GM23338 (cell line): ENCODE data around the gene ABCA4. TPM values are rescaled to one million over a fixed set of nuclear protein-coding genes. Genes with fewer than 3 reads are reported as not detected.

Source experiments
- ATAC-seq: fragments of 200-7000 bp; cut with Tn5 transposase; 3 replicates; pipeline ENCODE4 v1.9.1; 2020
- DNase-seq: peaks from one replicate; pipeline ENCODE4 v3.0.0-alpha.2; 2015; ENCODE audit warnings: low spot score
- H2AFZ ChIP-seq: fragments of 200-600 bp; sonication (generic); 2 replicates; pipeline ENCODE4 v1.8.0; 2016; ENCODE audit warnings: antibody characterized with exemption, mild to moderate bottlenecking, moderate library complexity
- H3F3A ChIP-seq: fragments of 200-600 bp; sonication (generic); replicated peaks from 2 replicates; pipeline ENCODE4 v1.8.0; 2017; ENCODE audit warnings: antibody characterized with exemption, mixed run types, low read depth
- H3K27ac ChIP-seq: fragments of 200-600 bp; sonication (generic); 2 replicates; pipeline ENCODE4 v1.6.1; 2016; ENCODE audit warnings: low read depth
- H3K27me3 ChIP-seq: fragments of 200-600 bp; sonication (generic); 2 replicates; pipeline ENCODE4 v1.8.0; 2016; ENCODE audit warnings: mild to moderate bottlenecking, mixed run types, moderate library complexity; ENCODE audit not compliant: insufficient read depth
- H3K36me3 ChIP-seq: fragments of 200-600 bp; sonication (generic); 2 replicates; pipeline ENCODE4 v1.8.0; 2016; ENCODE audit warnings: mild to moderate bottlenecking; ENCODE audit not compliant: insufficient read depth
- H3K4me1 ChIP-seq: fragments of 200-600 bp; sonication (generic); 2 replicates; pipeline ENCODE4 v1.8.0; 2016; ENCODE audit warnings: mild to moderate bottlenecking, moderate library complexity; ENCODE audit not compliant: insufficient read depth
- H3K4me2 ChIP-seq: fragments of 200-600 bp; sonication (generic); 2 replicates; pipeline ENCODE4 v1.7.1; 2017; ENCODE audit warnings: mixed run types
- H3K4me3 ChIP-seq: fragments of 200-600 bp; sonication (generic); 2 replicates; pipeline ENCODE4 v1.6.1; 2016; ENCODE audit warnings: mixed run types
- H3K79me2 ChIP-seq: fragments of 200-600 bp; sonication (generic); replicated peaks from 2 replicates; pipeline ENCODE4 v1.8.0; 2017; ENCODE audit warnings: mild to moderate bottlenecking; ENCODE audit not compliant: insufficient read depth
- H3K9me2 ChIP-seq: fragments of 200-600 bp; sonication (generic); 2 replicates; pipeline ENCODE4 v1.8.0; 2017; ENCODE audit not compliant: insufficient read depth
- H4K20me1 ChIP-seq: fragments of 200-600 bp; sonication (generic); replicated peaks from 2 replicates; pipeline ENCODE4 v1.8.0; 2017; ENCODE audit warnings: mild to moderate bottlenecking; ENCODE audit not compliant: insufficient read depth
- H3K27ac Mint-ChIP-seq: 2 replicates; pipeline ENCODE4 v1.8.0; 2020; ENCODE audit warnings: inconsistent platforms, mild to moderate bottlenecking, moderate library complexity, mixed read lengths
- H3K27me3 Mint-ChIP-seq: 3 replicates; pipeline ENCODE4 v1.8.0; 2022; ENCODE audit warnings: low read depth, mild to moderate bottlenecking, moderate library complexity, mixed read lengths, inconsistent platforms; ENCODE audit not compliant: insufficient read depth, poor library complexity
- H3K36me3 Mint-ChIP-seq: 3 replicates; pipeline ENCODE4 v1.8.0; 2021; ENCODE audit warnings: low read depth, mild to moderate bottlenecking, inconsistent platforms, moderate library complexity, mixed read lengths
- H3K4me1 Mint-ChIP-seq: 3 replicates; pipeline ENCODE4 v1.8.0; 2020; ENCODE audit warnings: mild to moderate bottlenecking, inconsistent platforms, mixed read lengths
- H3K4me3 Mint-ChIP-seq: 3 replicates; pipeline ENCODE4 v1.8.0; 2021; ENCODE audit warnings: moderate library complexity, mild to moderate bottlenecking, inconsistent platforms, mixed read lengths
- H3K9me3 Mint-ChIP-seq: 3 replicates; pipeline ENCODE4 v1.8.0; 2020; ENCODE audit warnings: moderate library complexity, mild to moderate bottlenecking, inconsistent platforms, mixed read lengths
- CREB1 ChIP-seq: fragments of 250-450 bp; sonication (Bioruptor Pico); IDR thresholded peaks from 2 replicates; pipeline ENCODE4 v1.5.0; 2020; ENCODE audit warnings: low read depth, mild to moderate bottlenecking, moderate library complexity
- EZH2 ChIP-seq: fragments of 200-600 bp; sonication (generic); IDR thresholded peaks from one replicate; pipeline ENCODE4 v1.8.0; 2017; ENCODE audit warnings: antibody characterized with exemption, mild to moderate bottlenecking, low read depth; ENCODE audit not compliant: unreplicated experiment
- EZH2phosphoT487 ChIP-seq: fragments of 200-600 bp; sonication (generic); IDR thresholded peaks from one replicate; pipeline ENCODE4 v1.8.1; 2018; ENCODE audit warnings: antibody characterized with exemption; ENCODE audit not compliant: unreplicated experiment
- JUNB ChIP-seq: IDR thresholded peaks from one replicate; pipeline ENCODE4 v1.6.1; 2016; ENCODE audit warnings: antibody characterized with exemption; ENCODE audit not compliant: unreplicated experiment
- NANOG ChIP-seq: IDR thresholded peaks from 2 replicates; pipeline ENCODE4 v1.6.1; 2016; ENCODE audit warnings: antibody characterized with exemption, borderline replicate concordance
- POLR2AphosphoS5 ChIP-seq: IDR thresholded peaks from 2 replicates; pipeline ENCODE4 v1.6.1; 2016; ENCODE audit warnings: antibody characterized with exemption, low read depth
- STAT1 ChIP-seq: IDR thresholded peaks from one replicate; pipeline ENCODE4 v1.6.1; 2016; ENCODE audit warnings: antibody characterized with exemption; ENCODE audit not compliant: unreplicated experiment
- ZNF114 ChIP-seq: fragments of 250-450 bp; sonication (Bioruptor Pico); IDR thresholded peaks from 2 replicates; pipeline ENCODE4 v1.5.0; 2020; ENCODE audit warnings: mild to moderate bottlenecking, moderate library complexity
- polyA plus RNA-seq: library from polyadenylated mRNA; unstranded; fragments of >200 nt; fragmentation: Nextera tagmentation; extraction: Ambion mirVana; gene quantifications from 2 replicates; pipeline ENCODE4 v1.2.1, GENCODE V29; 2016
- total RNA-seq: library from RNA; depleted of rRNA; stranded (reverse); fragments of >200 nt; shearing (Covaris generic); gene quantifications from 2 replicates; pipeline ENCODE4 v1.2.3, GENCODE V29; 2014
- TF ChIP-seq, protein P1 (sequence below): IDR thresholded peaks from 2 replicates; pipeline ENCODE4 v1.6.1; 2016; ENCODE audit warnings: antibody characterized with exemption
- TF ChIP-seq, protein P2 (sequence below), 2 experiments: fragments of 200-600 bp in 1 of 2; sonication (generic) in 1 of 2; conservative IDR thresholded peaks; 2 replicates each; pipeline versions ENCODE4 v1.5.1 to v1.6.1; 2016 to 2017; ENCODE audit warnings: antibody characterized with exemption in 2 of 2, low read depth in 2 of 2, mild to moderate bottlenecking in 2 of 2, moderate library complexity in 1 of 2
- TF ChIP-seq, protein P3 (sequence below): IDR thresholded peaks from one replicate; pipeline ENCODE4 v1.6.1; 2018; ENCODE audit warnings: antibody characterized with exemption; ENCODE audit not compliant: unreplicated experiment

ABCA4 gene
- total and polyA plus RNA-seq, 2 experiments from 2014 or later, result not detected

DNA sequence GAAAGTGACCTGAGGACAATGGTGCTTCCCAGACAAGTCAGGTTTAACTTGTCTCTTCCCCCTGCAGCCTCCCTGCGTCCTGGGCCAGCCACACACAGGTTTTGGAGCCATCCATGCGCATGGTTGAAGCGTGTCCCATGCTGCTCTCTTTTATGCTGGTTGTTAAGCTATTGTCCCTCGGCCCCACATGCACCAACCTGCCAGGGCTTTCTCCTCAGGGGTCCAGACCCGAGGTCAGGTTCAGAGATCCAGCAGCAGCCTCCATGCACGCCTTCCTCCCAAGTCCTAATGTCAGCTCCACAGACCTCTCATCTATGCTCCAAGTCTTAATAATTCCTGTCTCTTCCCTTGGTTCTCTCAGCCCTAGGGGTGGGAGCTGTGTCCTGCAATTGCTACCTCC, 1.6 kb downstream of the ABCA4 start:
- H4K20me1 ChIP-seq, result no peaks in the 10 kb centered on the region
- Mint-ChIP-seq H3K4me1 (peaks cover 54% of the 10 kb centered on the region), H3K27ac (no peak overlapping the region), H3K4me3 (no peak overlapping the region), H3K27me3 (peaks cover 27% of the 10 kb centered on the region), H3K9me3 (no peaks in the 10 kb centered on the region), H3K36me3 (no peaks in the 10 kb centered on the region)
- H3F3A ChIP-seq, result no peaks in the 10 kb centered on the region
- peaks cover 18% of the 10 kb centered on the region; the same call in 1 of the 2 replicates for H3K27me3 ChIP-seq
- no peaks in the 10 kb centered on the region for H3K79me2 ChIP-seq
- no peaks in the 10 kb centered on the region for H3K9me2 ChIP-seq
- peak; percentile 28 for ATAC-seq
- H3K36me3 ChIP-seq, result no peaks in the 10 kb centered on the region
- DNase-seq, result no peak
- TF ChIP-seq, protein P1, sequence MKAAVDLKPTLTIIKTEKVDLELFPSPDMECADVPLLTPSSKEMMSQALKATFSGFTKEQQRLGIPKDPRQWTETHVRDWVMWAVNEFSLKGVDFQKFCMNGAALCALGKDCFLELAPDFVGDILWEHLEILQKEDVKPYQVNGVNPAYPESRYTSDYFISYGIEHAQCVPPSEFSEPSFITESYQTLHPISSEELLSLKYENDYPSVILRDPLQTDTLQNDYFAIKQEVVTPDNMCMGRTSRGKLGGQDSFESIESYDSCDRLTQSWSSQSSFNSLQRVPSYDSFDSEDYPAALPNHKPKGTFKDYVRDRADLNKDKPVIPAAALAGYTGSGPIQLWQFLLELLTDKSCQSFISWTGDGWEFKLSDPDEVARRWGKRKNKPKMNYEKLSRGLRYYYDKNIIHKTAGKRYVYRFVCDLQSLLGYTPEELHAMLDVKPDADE, result no peak
- TF ChIP-seq ZNF114 (CRISPR knock-in tag), result no peak
- TF ChIP-seq, protein P2, sequence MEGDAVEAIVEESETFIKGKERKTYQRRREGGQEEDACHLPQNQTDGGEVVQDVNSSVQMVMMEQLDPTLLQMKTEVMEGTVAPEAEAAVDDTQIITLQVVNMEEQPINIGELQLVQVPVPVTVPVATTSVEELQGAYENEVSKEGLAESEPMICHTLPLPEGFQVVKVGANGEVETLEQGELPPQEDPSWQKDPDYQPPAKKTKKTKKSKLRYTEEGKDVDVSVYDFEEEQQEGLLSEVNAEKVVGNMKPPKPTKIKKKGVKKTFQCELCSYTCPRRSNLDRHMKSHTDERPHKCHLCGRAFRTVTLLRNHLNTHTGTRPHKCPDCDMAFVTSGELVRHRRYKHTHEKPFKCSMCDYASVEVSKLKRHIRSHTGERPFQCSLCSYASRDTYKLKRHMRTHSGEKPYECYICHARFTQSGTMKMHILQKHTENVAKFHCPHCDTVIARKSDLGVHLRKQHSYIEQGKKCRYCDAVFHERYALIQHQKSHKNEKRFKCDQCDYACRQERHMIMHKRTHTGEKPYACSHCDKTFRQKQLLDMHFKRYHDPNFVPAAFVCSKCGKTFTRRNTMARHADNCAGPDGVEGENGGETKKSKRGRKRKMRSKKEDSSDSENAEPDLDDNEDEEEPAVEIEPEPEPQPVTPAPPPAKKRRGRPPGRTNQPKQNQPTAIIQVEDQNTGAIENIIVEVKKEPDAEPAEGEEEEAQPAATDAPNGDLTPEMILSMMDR (conservative IDR thresholded peaks at IDR 0.05; ENCODE audit: low read depth in 2 of 2), result peak in 1 of 2 experiments; percentile 18; a peak in 1 of 4 replicates
- TF ChIP-seq POLR2AphosphoS5, result no peak
- TF ChIP-seq CREB1 (CRISPR knock-in tag), result no peak
- TF ChIP-seq JUNB, result no peak
- H2AFZ ChIP-seq, result 0 out of 2 replicates have a peak overlapping the region, but pooled peaks have one; percentile 52
- H3K4me2 ChIP-seq, result peak overlapping the region; percentile 51; the same call in 1 of the 2 replicates
- H3K27ac ChIP-seq, result no peak overlapping the region
- H3K4me1 ChIP-seq, result peaks cover 18% of the 10 kb centered on the region
- no peak overlapping the region for H3K4me3 ChIP-seq

DNA sequence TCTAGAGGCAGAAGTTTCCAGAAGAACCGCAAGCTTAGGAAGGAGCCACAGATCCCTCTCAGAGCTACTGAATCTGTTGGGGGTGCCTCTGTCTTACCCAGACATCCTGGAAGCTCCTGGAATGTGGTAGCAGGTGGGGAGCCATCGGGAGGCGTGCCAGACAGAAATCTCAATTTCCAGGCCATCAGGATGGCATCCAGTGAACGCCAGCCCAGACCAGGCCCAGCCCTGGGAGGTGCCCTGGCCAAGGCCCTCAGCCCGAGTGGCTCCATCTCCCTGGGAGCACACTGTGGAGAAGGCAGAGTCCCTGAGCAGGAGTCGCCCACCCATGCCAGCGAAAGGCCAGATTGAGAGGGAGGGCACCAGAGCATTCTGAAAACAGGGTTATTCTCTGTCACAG, 2.5 kb downstream of the ABCA4 start:
- Histone ChIP-seq H3K9me2 (no peaks in the 10 kb centered on the region), H3K4me2 (no peak overlapping the region), H3K4me3 (no peak overlapping the region), H3K27me3 (peaks cover 18% of the 10 kb centered on the region; the same call in 1 of the 2 replicates), H3K36me3 (no peaks in the 10 kb centered on the region), H3K79me2 (no peaks in the 10 kb centered on the region), H3K27ac (no peak overlapping the region), H3F3A (no peaks in the 10 kb centered on the region), H4K20me1 (no peaks in the 10 kb centered on the region), H3K4me1 (peaks cover 22% of the 10 kb centered on the region), H2AFZ (no peak overlapping the region)
- Mint-ChIP-seq H3K27me3 (peaks cover 33% of the 10 kb centered on the region), H3K4me3 (no peak overlapping the region), H3K4me1 (peaks cover 62% of the 10 kb centered on the region), H3K27ac (no peak overlapping the region), H3K36me3 (no peaks in the 10 kb centered on the region), H3K9me3 (no peaks in the 10 kb centered on the region; the same call in 1 of the 3 replicates)
- TF ChIP-seq, protein P3, sequence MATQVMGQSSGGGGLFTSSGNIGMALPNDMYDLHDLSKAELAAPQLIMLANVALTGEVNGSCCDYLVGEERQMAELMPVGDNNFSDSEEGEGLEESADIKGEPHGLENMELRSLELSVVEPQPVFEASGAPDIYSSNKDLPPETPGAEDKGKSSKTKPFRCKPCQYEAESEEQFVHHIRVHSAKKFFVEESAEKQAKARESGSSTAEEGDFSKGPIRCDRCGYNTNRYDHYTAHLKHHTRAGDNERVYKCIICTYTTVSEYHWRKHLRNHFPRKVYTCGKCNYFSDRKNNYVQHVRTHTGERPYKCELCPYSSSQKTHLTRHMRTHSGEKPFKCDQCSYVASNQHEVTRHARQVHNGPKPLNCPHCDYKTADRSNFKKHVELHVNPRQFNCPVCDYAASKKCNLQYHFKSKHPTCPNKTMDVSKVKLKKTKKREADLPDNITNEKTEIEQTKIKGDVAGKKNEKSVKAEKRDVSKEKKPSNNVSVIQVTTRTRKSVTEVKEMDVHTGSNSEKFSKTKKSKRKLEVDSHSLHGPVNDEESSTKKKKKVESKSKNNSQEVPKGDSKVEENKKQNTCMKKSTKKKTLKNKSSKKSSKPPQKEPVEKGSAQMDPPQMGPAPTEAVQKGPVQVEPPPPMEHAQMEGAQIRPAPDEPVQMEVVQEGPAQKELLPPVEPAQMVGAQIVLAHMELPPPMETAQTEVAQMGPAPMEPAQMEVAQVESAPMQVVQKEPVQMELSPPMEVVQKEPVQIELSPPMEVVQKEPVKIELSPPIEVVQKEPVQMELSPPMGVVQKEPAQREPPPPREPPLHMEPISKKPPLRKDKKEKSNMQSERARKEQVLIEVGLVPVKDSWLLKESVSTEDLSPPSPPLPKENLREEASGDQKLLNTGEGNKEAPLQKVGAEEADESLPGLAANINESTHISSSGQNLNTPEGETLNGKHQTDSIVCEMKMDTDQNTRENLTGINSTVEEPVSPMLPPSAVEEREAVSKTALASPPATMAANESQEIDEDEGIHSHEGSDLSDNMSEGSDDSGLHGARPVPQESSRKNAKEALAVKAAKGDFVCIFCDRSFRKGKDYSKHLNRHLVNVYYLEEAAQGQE, result no peak
- TF ChIP-seq, protein P1, result no peak
- TF ChIP-seq NANOG (no peak), JUNB (no peak), EZH2phosphoT487 (no peak), EZH2 (no peak), STAT1 (no peak)
- TF ChIP-seq, protein P2 (conservative IDR thresholded peaks at IDR 0.05; ENCODE audit: low read depth in 2 of 2), result no peak
- ATAC-seq, result no peak
- DNase-seq, result no peak
